Brain microvascular endothelial cell (primary cell): Measurements from ENCODE around the gene CRACDL.

Experiments
- DNase-seq: peaks from one replicate; pipeline ENCODE4 v3.0.0-alpha.2; 2020
- H3K27ac ChIP-seq: fragments of 250-450 bp; sonication (Bioruptor Pico); 2 replicates; pipeline ENCODE4 v1.5.1; 2020; ENCODE audit warnings: mild to moderate bottlenecking, moderate library complexity
- H3K27me3 ChIP-seq: fragments of 250-450 bp; sonication (Bioruptor Pico); replicated peaks from 2 replicates; pipeline ENCODE4 v1.5.1; 2020; ENCODE audit warnings: mild to moderate bottlenecking
- H3K36me3 ChIP-seq: fragments of 250-450 bp; sonication (Bioruptor Pico); replicated peaks from 2 replicates; pipeline ENCODE4 v1.5.1; 2020; ENCODE audit warnings: mild to moderate bottlenecking
- H3K4me3 ChIP-seq: 2 replicates; pipeline ENCODE4 v1.5.1; 2011; ENCODE audit warnings: low read depth, mild to moderate bottlenecking, control low read depth, low read length, moderate library complexity
- in situ Hi-C: cut with HindIII; loops from 2 replicates; pipeline ENCODE4 v1.10.0; 2017; ENCODE audit warnings: low sequenced_read_pairs, low pct_ligation_motif_present
- TF ChIP-seq, protein P1 (sequence below): IDR thresholded peaks from 2 replicates; pipeline ENCODE4 v1.5.1; 2011; ENCODE audit warnings: low read depth, mild to moderate bottlenecking, moderate library complexity, low read length, control low read depth, inconsistent platforms; ENCODE audit errors: missing control alignments

Gene CRACDL

DNA sequence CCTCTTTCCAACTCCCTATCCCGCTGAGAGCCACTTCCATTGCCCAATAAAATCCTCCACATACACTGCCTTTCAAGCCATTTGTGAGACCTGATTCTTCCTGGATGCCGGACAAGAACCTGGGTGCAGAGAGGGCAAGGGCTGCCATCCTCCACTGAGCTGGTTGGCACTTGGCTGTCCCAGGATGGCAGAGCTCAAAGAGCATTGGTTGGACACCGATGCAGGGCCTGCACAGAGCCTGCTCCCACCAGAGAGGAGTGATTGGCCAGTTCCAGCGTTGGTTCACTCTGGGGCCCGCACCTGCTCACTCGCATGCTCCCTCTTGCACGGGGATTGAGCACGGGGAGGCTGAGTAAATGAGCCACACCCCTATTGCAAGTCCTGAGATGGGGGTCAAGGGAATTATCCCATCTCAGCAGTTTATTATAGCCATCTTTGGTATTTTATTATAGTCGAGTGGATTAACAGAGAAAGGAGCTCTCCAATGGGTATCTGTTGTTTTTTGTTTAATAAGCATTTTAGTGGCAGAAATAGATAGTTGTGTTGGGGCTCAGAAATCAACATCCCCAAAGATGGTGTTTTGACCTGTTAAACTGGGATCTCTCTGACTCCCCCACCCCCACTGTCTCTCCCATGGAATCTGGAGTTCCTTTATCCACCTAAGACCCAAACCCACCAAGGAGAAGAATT is 185.3 kb downstream of the CRACDL start:
- H3K4me3 ChIP-seq, result no peak overlapping the region
- DNase-seq, result no peak
- H3K36me3 ChIP-seq, result no peaks in the 10 kb centered on the region
- in situ Hi-C loops, result no loop called here
- TF ChIP-seq, protein P1, sequence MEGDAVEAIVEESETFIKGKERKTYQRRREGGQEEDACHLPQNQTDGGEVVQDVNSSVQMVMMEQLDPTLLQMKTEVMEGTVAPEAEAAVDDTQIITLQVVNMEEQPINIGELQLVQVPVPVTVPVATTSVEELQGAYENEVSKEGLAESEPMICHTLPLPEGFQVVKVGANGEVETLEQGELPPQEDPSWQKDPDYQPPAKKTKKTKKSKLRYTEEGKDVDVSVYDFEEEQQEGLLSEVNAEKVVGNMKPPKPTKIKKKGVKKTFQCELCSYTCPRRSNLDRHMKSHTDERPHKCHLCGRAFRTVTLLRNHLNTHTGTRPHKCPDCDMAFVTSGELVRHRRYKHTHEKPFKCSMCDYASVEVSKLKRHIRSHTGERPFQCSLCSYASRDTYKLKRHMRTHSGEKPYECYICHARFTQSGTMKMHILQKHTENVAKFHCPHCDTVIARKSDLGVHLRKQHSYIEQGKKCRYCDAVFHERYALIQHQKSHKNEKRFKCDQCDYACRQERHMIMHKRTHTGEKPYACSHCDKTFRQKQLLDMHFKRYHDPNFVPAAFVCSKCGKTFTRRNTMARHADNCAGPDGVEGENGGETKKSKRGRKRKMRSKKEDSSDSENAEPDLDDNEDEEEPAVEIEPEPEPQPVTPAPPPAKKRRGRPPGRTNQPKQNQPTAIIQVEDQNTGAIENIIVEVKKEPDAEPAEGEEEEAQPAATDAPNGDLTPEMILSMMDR, result no peak
- no peak overlapping the region for H3K27ac ChIP-seq
- no peaks in the 10 kb centered on the region for H3K27me3 ChIP-seq

DNA sequence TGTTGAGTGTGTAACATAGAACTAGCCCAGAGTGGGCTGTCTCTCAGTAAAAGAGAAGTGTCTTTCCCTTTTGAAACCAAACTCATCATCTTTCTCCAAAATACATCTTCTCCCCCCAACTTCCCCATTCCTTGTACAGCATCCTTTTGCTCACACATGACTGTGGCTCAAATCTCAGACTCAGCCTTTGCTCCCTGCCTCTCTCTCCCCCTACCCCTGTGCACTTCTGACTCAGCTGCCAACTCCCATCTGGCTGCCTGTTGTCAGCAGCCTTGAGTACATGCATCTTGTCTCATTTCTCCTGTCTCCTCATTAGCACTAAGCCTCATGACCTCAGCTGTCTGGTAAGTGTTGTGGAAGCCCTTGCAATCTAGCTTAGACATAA is 187.0 kb downstream of the CRACDL start:
- no peak for DNase-seq
- no peak overlapping the region for H3K4me3 ChIP-seq
- in situ Hi-C loops, result no loop called here
- TF ChIP-seq, protein P1, result no peak
- H3K27ac ChIP-seq, result no peak overlapping the region
- no peaks in the 10 kb centered on the region for H3K36me3 ChIP-seq
- H3K27me3 ChIP-seq, result no peaks in the 10 kb centered on the region

DNA sequence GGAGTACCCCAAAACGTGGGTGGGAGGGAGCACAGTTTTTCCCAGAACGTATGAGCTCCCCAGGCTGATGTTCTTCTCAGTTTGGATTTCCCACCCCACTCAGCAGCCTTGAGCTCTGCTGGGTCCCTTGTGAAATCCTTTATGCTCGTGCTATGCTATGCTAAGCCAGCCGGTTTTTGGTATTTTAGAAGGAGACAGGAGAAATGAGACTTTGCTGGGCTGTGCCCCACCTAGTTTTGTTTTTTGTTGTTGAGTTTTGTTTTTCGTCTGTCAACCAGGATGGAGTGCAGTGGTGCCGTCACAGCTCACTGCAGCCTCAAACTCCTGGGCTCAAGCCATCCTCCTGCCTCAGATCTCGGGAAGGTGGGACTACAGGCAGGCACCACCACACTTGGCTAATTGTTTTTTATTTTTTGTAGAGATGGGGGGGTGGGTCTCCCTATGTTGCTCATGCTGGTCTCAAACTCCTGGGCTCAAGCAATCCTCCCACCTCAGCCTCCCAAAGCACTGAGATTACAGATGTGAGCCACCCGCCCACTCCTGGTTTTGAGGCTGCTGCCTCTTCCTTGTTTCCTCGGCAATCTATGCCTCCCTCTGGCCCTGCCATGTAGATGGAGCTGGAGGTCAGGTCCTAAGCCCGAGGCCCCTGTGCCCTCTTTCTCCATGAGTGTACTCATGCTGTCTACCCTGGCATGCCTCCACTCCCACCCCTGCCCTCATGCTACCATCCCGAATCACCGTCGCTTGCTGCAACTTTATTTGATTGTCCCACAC is 187.5 kb downstream of the CRACDL start:
- no peak for DNase-seq
- H3K4me3 ChIP-seq, result no peak overlapping the region
- in situ Hi-C loops, result no loop called here
- no peaks in the 10 kb centered on the region for H3K36me3 ChIP-seq
- H3K27ac ChIP-seq, result no peak overlapping the region
- TF ChIP-seq, protein P1, result no peak
- H3K27me3 ChIP-seq, result no peaks in the 10 kb centered on the region

DNA sequence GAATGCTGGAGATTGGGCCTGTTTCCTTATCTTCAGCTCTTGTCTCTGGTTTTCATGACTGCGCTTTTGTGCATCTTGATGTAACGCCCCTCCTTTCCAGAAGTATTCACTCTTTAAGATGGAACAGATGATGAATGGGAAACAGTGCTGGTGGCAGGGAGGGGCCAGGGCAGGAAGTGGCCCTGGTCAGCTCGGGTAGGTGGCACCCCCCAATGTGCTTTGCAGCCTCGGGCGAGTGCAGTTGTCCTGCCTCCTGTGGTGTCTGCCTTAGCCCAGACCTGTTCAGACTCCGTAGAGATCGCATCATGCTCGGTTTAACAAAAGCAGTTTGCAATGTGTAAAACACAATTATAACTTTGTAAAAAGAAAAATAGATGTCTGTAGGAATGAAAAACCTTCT is 188.1 kb downstream of the CRACDL start:
- in situ Hi-C loops, result no loop called here
- Histone ChIP-seq H3K36me3 (no peaks in the 10 kb centered on the region), H3K27ac (no peak overlapping the region), H3K27me3 (no peaks in the 10 kb centered on the region), H3K4me3 (no peak overlapping the region)
- no peak for DNase-seq
- TF ChIP-seq, protein P1, result no peak

DNA sequence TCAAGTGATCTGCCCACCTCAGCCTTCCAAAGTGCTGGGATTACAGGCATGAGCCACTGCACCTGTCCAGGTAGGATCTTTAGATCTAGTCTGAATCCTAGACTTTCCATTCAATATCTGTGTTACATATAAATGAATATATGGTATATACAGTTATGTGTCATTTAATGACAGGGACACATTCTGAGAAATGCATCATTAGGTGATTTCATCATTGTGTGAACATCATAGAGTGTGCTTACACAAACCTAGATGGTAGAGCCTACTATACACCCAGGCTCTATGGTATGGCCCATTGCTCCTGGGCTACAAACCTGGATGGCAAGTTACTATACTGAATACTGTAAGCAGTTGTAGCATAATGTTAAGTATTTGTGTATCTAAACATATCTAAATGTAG is 189.6 kb downstream of the CRACDL start:
- Histone ChIP-seq H3K36me3 (no peaks in the 10 kb centered on the region), H3K4me3 (no peak overlapping the region), H3K27ac (no peak overlapping the region), H3K27me3 (no peaks in the 10 kb centered on the region)
- TF ChIP-seq, protein P1, result no peak
- no peak for DNase-seq
- in situ Hi-C loops, result no loop called here

DNA sequence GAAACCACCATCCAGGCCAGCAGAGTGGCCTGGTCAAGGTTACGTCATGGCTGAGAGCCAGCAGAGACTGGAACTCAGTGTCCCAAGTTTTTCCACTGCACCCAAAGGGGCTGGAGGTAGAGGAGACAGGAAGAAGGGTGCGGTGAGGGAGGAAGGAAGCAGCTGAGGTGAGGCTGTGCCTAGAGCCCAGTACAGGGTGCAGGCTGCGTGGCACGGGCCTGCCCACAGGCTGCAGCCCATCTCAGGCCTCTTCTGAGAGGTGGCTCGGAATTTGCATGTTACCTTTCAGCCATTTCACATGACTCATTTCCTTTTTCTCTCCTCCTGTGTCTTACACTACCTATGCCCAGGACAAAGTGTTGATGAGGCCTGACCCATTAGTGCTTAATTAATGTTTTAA is 191.4 kb downstream of the CRACDL start:
- H3K36me3 ChIP-seq, result no peaks in the 10 kb centered on the region
- no peak overlapping the region for H3K4me3 ChIP-seq
- H3K27me3 ChIP-seq, result no peaks in the 10 kb centered on the region
- no peak overlapping the region for H3K27ac ChIP-seq
- TF ChIP-seq, protein P1, result no peak
- no peak for DNase-seq
- in situ Hi-C loops, result no loop called here
